GM18511 (cell line): Measurements from ENCODE around the gene ABHD14A.

ENCODE experiments used
- ATAC-seq: cut with Tn5 transposase; IDR thresholded peaks from one replicate; pipeline ENCODE4 v1.9.1; 2021; ENCODE audit warnings: mild to moderate bottlenecking, moderate library complexity; ENCODE audit not compliant: unreplicated experiment

Gene ABHD14A

GRCh38 chr3:52015438-52016228 lies 40.8 kb downstream of the ABHD14A start:
- ATAC-seq: no peak

- ATAC-seq: no peak
These were observed 42.7 kb downstream of the ABHD14A start for GRCh38 chr3:52017586-52017985.

- ATAC-seq: no peak
These were observed 43.6 kb downstream of the ABHD14A start for GRCh38 chr3:52018319-52019000.

- no peak for ATAC-seq
These were observed 44.7 kb downstream of the ABHD14A start for GRCh38 chr3:52019352-52020080.

GRCh38 chr3:52020796-52021195 lies 45.9 kb downstream of the ABHD14A start:
- no peak for ATAC-seq

GRCh38 chr3:52021489-52022268 lies 46.8 kb downstream of the ABHD14A start:
- ATAC-seq: no peak

- ATAC-seq: no peak
These were observed 47.6 kb downstream of the ABHD14A start for GRCh38 chr3:52022323-52023100.

- peak; percentile 6 for ATAC-seq
These were observed 48.4 kb downstream of the ABHD14A start for GRCh38 chr3:52023101-52023770.

- ATAC-seq: peak; percentile 72
These were observed 49.2 kb downstream of the ABHD14A start for GRCh38 chr3:52023860-52024764.

GRCh38 chr3:52024765-52025452 lies 50.0 kb downstream of the ABHD14A start:
- no peak for ATAC-seq

GRCh38 chr3:52025453-52025852 lies 50.6 kb downstream of the ABHD14A start:
- ATAC-seq: no peak

- ATAC-seq: no peak
These were observed 51.2 kb downstream of the ABHD14A start for GRCh38 chr3:52026041-52026440.

- ATAC-seq: no peak
These were observed 53.7 kb downstream of the ABHD14A start for GRCh38 chr3:52028572-52028971.

- ATAC-seq: no peak
These were observed 54.2 kb downstream of the ABHD14A start for GRCh38 chr3:52029053-52029452.

- no peak for ATAC-seq
These were observed 54.7 kb downstream of the ABHD14A start for GRCh38 chr3:52029535-52029934.
